HCT116 (cell line): Measurements from ENCODE around the gene ARNT2. TPM values are rescaled to one million over a fixed set of nuclear protein-coding genes. Genes with fewer than 3 reads are reported as not detected.

Source experiments
- ATAC-seq: fragments of 200-7000 bp; cut with Tn5 transposase; 2 replicates; pipeline ENCODE4 v1.9.1; 2020; ENCODE audit warnings: mild to moderate bottlenecking, moderate library complexity
- BruUV-seq: library from RNA; stranded (reverse); fragments of 400-500 nt; replicated peaks from 2 replicates; lab custom pipeline; 2021; lab: Mats Ljungman, UMichigan
- CTCF ChIA-PET: fragments of 300-600 bp; sonication (Branson Sonifier 250); formaldehyde crosslinking; loops from one replicate; lab custom pipeline; 2021; ENCODE audit warnings: antibody characterized with exemption; lab: Charles Lee
- POLR2A ChIA-PET: fragments of 300-600, 350-600 bp; sonication (Branson Sonifier 250); formaldehyde crosslinking; loops from one replicate; lab custom pipeline; 2021; ENCODE audit warnings: antibody characterized with exemption; lab: Charles Lee
- RAD21 ChIA-PET, 2 experiments: fragments of 300-600 bp; sonication (Branson Sonifier 250); formaldehyde crosslinking; loops; one replicate each; lab custom pipeline; 2023; ENCODE audit warnings: low total read pairs in 2 of 2; ENCODE audit not compliant: uncharacterized antibody in 2 of 2, unreplicated experiment in 2 of 2, low non-redundant PET in 1 of 2; lab: Charles Lee
- DNase-seq: peaks from one replicate; pipeline ENCODE4 v3.0.0-alpha.2; 2010; ENCODE audit warnings: low read depth, low spot score
- H2AFZ ChIP-seq: fragments of 200-600 bp; shearing (Covaris generic), sonication (generic); 2 replicates; pipeline ENCODE4 v1.6.1; 2017; ENCODE audit warnings: low read depth, mixed run types, mixed read lengths, antibody characterized with exemption, low read length; ENCODE audit not compliant: poor library complexity, severe bottlenecking
- H3K27ac ChIP-seq: 2 replicates; pipeline ENCODE4 v1.5.1; 2012; ENCODE audit warnings: low read depth, low read length
- H3K27me3 ChIP-seq: fragments of 200-600 bp; sonication (generic); 2 replicates; pipeline ENCODE4 v1.6.1; 2016; ENCODE audit warnings: mixed run types, low read length, mixed read lengths; ENCODE audit not compliant: insufficient read depth
- H3K36me3 ChIP-seq, 2 experiments: fragments of 200-500 bp in 1 of 2; fragments of 200-600 bp in 1 of 2; sonication (Bioruptor generic) in 1 of 2; sonication (generic) in 1 of 2; 2 replicates each; pipeline versions ENCODE4 v1.5.1 to v1.6.1; 2014 to 2016; ENCODE audit warnings: low read length in 2 of 2, inconsistent platforms in 1 of 2, mixed read lengths in 1 of 2, mixed run types in 1 of 2; ENCODE audit not compliant: insufficient read depth in 2 of 2, control insufficient read depth in 1 of 2
- H3K4me1 ChIP-seq, 2 experiments: fragments of 200-600 bp in 1 of 2; sonication (generic) in 1 of 2; 2 replicates each; pipeline versions ENCODE4 v1.5.1 to v1.6.1; 2012 to 2017; ENCODE audit warnings: low read length in 2 of 2, inconsistent platforms in 1 of 2, mild to moderate bottlenecking in 1 of 2, mixed read lengths in 1 of 2, mixed run types in 1 of 2, moderate library complexity in 1 of 2; ENCODE audit not compliant: insufficient read depth in 2 of 2, control insufficient read depth in 1 of 2
- H3K4me2 ChIP-seq: fragments of 200-600 bp; sonication (generic); 2 replicates; pipeline ENCODE4 v1.6.1; 2017; ENCODE audit warnings: mixed run types, low read length, mixed read lengths
- H3K4me3 ChIP-seq, 2 experiments: fragments of 200-600 bp in 1 of 2; sonication (generic) in 1 of 2; replicated peaks in 1 of 2; 2 replicates each; pipeline ENCODE4 v1.5.1; 2011 to 2016; ENCODE audit warnings: low read length in 2 of 2, control low read depth in 1 of 2, low read depth in 1 of 2, mild to moderate bottlenecking in 1 of 2, mixed read lengths in 1 of 2, mixed run types in 1 of 2
- H3K79me2 ChIP-seq: fragments of 200-600 bp; sonication (generic); 2 replicates; pipeline ENCODE4 v1.6.1; 2017; ENCODE audit warnings: mild to moderate bottlenecking, mixed run types, low read length, moderate library complexity, mixed read lengths; ENCODE audit not compliant: insufficient read depth
- H3K9ac ChIP-seq: fragments of 200-600 bp; sonication (generic); 2 replicates; pipeline ENCODE4 v1.6.1; 2016; ENCODE audit warnings: low read length, mixed read lengths
- H3K9me2 ChIP-seq: fragments of 200-600 bp; sonication (generic), shearing (Covaris generic); 2 replicates; pipeline ENCODE4 v1.6.1; 2017; ENCODE audit warnings: mixed run types, mild to moderate bottlenecking, moderate library complexity; ENCODE audit not compliant: insufficient read depth
- H3K9me3 ChIP-seq, 2 experiments: fragments of 200-500 bp in 1 of 2; fragments of 200-600 bp in 1 of 2; sonication (Bioruptor generic) in 1 of 2; sonication (generic) in 1 of 2; 2 replicates each; pipeline ENCODE4 v1.6.1; 2014 to 2017; ENCODE audit warnings: low read length in 2 of 2, mixed read lengths in 2 of 2, inconsistent platforms in 1 of 2, low read depth in 1 of 2, mild to moderate bottlenecking in 1 of 2, mixed run types in 1 of 2, moderate library complexity in 1 of 2; ENCODE audit not compliant: control insufficient read depth in 1 of 2, insufficient read depth in 1 of 2
- H4K20me1 ChIP-seq: fragments of 200-600 bp; sonication (generic), shearing (Covaris generic); 2 replicates; pipeline ENCODE4 v1.6.1; 2017; ENCODE audit warnings: mixed run types, mild to moderate bottlenecking, moderate library complexity; ENCODE audit not compliant: insufficient read depth
- CBX3 ChIP-seq: IDR thresholded peaks from 2 replicates; pipeline ENCODE4 v1.6.1; 2012; ENCODE audit warnings: low read depth
- CTCF ChIP-seq, 3 experiments: fragments of 200-600 bp in 1 of 3; sonication (generic) in 1 of 3; IDR thresholded peaks in 2 of 3; conservative IDR thresholded peaks in 1 of 3; 2 replicates each; pipeline ENCODE4 v1.5.1; 2012 to 2017; ENCODE audit warnings: low read depth in 2 of 3, low read length in 2 of 3, antibody characterized with exemption in 1 of 3, borderline replicate concordance in 1 of 3, control low read depth in 1 of 3, mild to moderate bottlenecking in 1 of 3, mixed read lengths in 1 of 3, mixed run types in 1 of 3, moderate library complexity in 1 of 3; ENCODE audit not compliant: insufficient read depth in 1 of 3
- EZH2 ChIP-seq: fragments of 200-600 bp; sonication (generic); IDR thresholded peaks from 2 replicates; pipeline ENCODE4 v1.6.1; 2017; ENCODE audit warnings: antibody characterized with exemption, mixed run types
- EZH2phosphoT487 ChIP-seq: fragments of 200-600 bp; IDR thresholded peaks from 2 replicates; pipeline ENCODE4 v1.6.1; 2018; ENCODE audit warnings: antibody characterized with exemption, borderline replicate concordance
- POLR2A ChIP-seq: IDR thresholded peaks from 2 replicates; pipeline ENCODE4 v1.7.0; 2011; ENCODE audit warnings: borderline replicate concordance; ENCODE audit not compliant: insufficient read depth, insufficient read length; ENCODE audit errors: extremely low read depth
- TCF7L2 ChIP-seq: IDR thresholded peaks from 2 replicates; pipeline ENCODE4 v1.7.0; 2011; ENCODE audit warnings: borderline replicate concordance, inconsistent platforms; ENCODE audit not compliant: insufficient read depth, insufficient read length; ENCODE audit errors: extremely low read depth
- YY1 ChIP-seq: IDR thresholded peaks from 2 replicates; pipeline ENCODE4 v1.6.1; 2011; ENCODE audit warnings: low read length, low read depth, moderate library complexity, mild to moderate bottlenecking; ENCODE audit not compliant: insufficient replicate concordance; ENCODE audit errors: extremely low read depth
- ZBTB33 ChIP-seq: IDR thresholded peaks from 2 replicates; pipeline ENCODE4 v1.6.1; 2011; ENCODE audit warnings: mild to moderate bottlenecking, low read length, moderate library complexity; ENCODE audit not compliant: insufficient replicate concordance; ENCODE audit errors: extremely low read depth
- ZFX ChIP-seq: fragments of 450-650 bp; IDR thresholded peaks from 2 replicates; pipeline ENCODE4 v1.6.1; 2017
- intact Hi-C: fragments of 100-400 bp; cut with micrococcal nuclease; formaldehyde crosslinking; loops from 2 replicates; pipeline ENCODE4 v1.10.0; 2022
- total RNA-seq: library from RNA; stranded (reverse); gene quantifications from one replicate; pipeline ENCODE4 v1.2.1, GENCODE V29; 2021; ENCODE audit not compliant: unreplicated experiment

The ARNT2 gene
- total RNA-seq, 1 experiment from 2014 or later, result 3.0 TPM

- H3K4me2 ChIP-seq, result no peak overlapping the region
- CTCF ChIA-PET, result no interaction called here
- no peaks in the 10 kb centered on the region for H3K27me3 ChIP-seq
- no peak overlapping the region for H3K27ac ChIP-seq
- ATAC-seq, result no peak
- no peaks in the 10 kb centered on the region for H4K20me1 ChIP-seq
- no peak overlapping the region for H3K4me3 ChIP-seq
- peaks cover 3 to 7% of the 10 kb centered on the region in 2 experiments; a peak in 2 of 4 replicates for H3K4me1 ChIP-seq
- BruUV-seq, result no TSS peak
- H3K9ac ChIP-seq, result no peak overlapping the region
- no peak for DNase-seq
- intact Hi-C loops, result no loop called here
- H3K9me3 ChIP-seq, result no peaks in the 10 kb centered on the region
- H3K79me2 ChIP-seq, result no peaks in the 10 kb centered on the region
- no peaks in the 10 kb centered on the region for H3K9me2 ChIP-seq
- H3K36me3 ChIP-seq, result no peaks in the 10 kb centered on the region
- no peak for TF ChIP-seq ZFX
- no peak for TF ChIP-seq ZBTB33
- no peak for TF ChIP-seq YY1
- TF ChIP-seq POLR2A, result no peak
- TF ChIP-seq TCF7L2, result no peak
- no peak for TF ChIP-seq CTCF (IDR thresholded peaks at IDR 0.05 in 2 of 3, conservative IDR thresholded peaks at IDR 0.05 in 1 of 3; ENCODE audit: borderline replicate concordance in 1 of 3, insufficient read depth in 1 of 3, low read depth in 2 of 3, low read length in 2 of 3)
- no peak for TF ChIP-seq EZH2
- no peak for TF ChIP-seq CBX3
- no peak for TF ChIP-seq EZH2phosphoT487
- TF ChIP-seq, all 23 proteins: peak for 0
- no peak overlapping the region for H2AFZ ChIP-seq
- ChIA-PET RAD21 (no interaction called here), POLR2A (no interaction called here)
Measured at GRCh38 chr15:80496096-80496495, 91.9 kb downstream of the ARNT2 start.
